ENCODE results near the gene ZNF276.
"Not testable (repeated sequence)": the region's sequence is repeated elsewhere in the genome, so short reads cannot be mapped to it uniquely, and the experiment has no call there.

Gene ZNF276

GRCh38 chr16:89720813-89721545 is at the start of gene ZNF276, which contains the start of gene VPS9D1:
ZNF276 (plus strand) TSS chr16:89721537; CDS start chr16:89721641, 104 bp downstream.
VPS9D1 (minus strand) TSS chr16:89720898; CDS start chr16:89720861, 37 bp downstream.
- peak; percentile 74 to 91 for DNase-seq (ENCODE audit: low spot score in 2 of 2)
- Mint-ChIP-seq H3K4me3 (peak within 1 kb of the TSS; percentile 90), H3K27ac (peak within 1 kb of the TSS; percentile 78), H3K9me3 (no peaks in the 10 kb centered on the region), H3K4me1 (peaks cover 55% of the 10 kb centered on the region), H3K36me3 (peaks cover 58% of the 10 kb centered on the region)
- peak; percentile 67 for ATAC-seq

DNA sequence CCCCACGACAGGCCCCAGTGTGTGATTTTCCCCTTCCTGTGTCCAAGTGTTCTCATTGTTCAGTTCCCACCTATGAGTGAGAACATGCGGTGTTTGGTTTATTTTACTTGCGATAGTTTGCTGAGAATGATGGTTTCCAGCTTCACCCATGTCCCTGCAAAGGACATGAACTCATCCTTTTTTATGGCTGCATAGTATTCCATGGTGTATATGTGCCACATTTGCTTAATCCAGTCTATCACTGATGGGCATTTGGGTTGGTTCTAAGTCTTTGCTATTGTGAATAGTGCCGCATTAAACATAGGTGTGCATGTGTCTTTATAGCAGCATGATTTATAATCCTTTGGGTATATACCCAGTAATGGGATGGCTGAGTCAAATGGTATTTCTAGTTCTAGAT is 49.8 kb upstream of the ZNF276 start:
- H3K36me3 Mint-ChIP-seq; DNase-seq (ENCODE audit: low spot score in 2 of 2); H3K4me3 Mint-ChIP-seq; ATAC-seq; H3K4me1 Mint-ChIP-seq; H3K9me3 Mint-ChIP-seq; H3K27ac Mint-ChIP-seq: not testable (repeated sequence)

DNA sequence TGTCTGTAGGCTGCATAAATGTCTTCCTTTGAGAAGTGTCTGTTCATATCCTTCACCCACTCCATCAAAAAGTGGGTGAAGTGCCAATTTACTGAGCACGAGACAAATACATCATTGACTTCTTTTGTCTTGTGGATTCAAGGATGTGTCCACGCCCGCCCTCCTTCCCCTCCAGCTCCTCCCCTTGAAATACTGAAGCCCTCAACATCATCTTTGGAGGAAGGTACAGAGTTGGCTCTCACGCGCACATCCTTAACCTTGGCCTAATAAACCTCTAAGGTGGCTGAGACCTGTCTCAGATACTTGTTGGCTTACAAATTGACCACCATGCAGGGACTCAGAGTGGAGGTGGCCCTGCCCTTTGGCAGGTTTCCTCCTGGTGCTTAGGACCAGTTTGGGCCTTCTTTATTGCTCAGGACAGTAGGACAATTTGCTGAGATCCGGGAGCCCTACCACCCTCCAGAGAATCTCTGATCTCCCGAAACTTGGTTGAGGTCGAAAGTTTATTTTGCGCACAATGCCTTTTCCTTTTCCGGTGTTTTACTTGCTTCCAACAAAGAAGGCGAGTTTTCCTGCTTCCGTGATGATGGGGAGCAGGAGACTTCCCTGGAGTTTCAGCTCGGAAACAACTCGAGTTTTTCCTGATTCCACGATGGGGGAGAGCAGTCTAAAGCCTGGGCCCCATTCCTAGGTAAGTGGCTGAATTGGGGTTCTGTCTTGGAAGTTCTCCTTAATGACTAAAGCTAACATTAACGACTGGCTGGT is 49.0 kb upstream of the ZNF276 start:
- H3K4me1 Mint-ChIP-seq, result no peaks in the 10 kb centered on the region
- H3K36me3 Mint-ChIP-seq, result no peaks in the 10 kb centered on the region
- DNase-seq (ENCODE audit: low spot score in 2 of 2), result no peak
- H3K27ac Mint-ChIP-seq, result no peak overlapping the region
- H3K9me3 Mint-ChIP-seq, result no peaks in the 10 kb centered on the region
- ATAC-seq, result no peak
- no peak overlapping the region for H3K4me3 Mint-ChIP-seq

DNA sequence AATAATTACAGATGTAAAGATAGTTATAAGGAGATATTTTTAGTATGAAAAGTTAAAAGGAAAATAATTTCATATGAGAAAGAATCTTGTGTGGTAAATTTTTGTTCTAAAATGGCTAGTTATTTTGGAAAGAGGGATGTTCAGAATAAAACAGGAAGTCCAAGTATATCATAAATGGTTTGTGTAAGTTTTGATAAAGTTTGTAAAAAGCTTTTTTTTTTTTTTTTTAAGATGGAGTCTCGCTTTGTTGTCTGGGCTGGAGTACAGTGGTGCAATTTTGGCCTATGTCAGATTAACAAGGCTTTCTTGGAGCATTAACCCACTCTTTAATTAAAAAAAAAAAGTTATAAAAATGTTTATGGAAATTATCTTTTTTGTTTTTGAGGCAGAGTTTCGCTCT is 43.1 kb upstream of the ZNF276 start:
- no peak for DNase-seq (ENCODE audit: low spot score in 2 of 2)
- ATAC-seq, result no peak
- Mint-ChIP-seq H3K9me3 (no peaks in the 10 kb centered on the region), H3K36me3 (no peaks in the 10 kb centered on the region), H3K4me3 (no peak overlapping the region), H3K27ac (no peak overlapping the region), H3K4me1 (no peaks in the 10 kb centered on the region)

- no peak for ATAC-seq
- H3K9me3 Mint-ChIP-seq, result no peaks in the 10 kb centered on the region
- no peak overlapping the region for H3K27ac Mint-ChIP-seq
- peak overlapping the region; percentile 83 for H3K4me3 Mint-ChIP-seq
- DNase-seq (ENCODE audit: low spot score in 2 of 2), result no peak
- peaks cover 26% of the 10 kb centered on the region for H3K4me1 Mint-ChIP-seq
- peaks cover 31% of the 10 kb centered on the region for H3K36me3 Mint-ChIP-seq
Observed at GRCh38 chr16:89685916-89686315, 35.4 kb upstream of the ZNF276 start.

GRCh38 chr16:89686520-89687091 is 34.7 kb upstream of the ZNF276 start, which contains the start of gene CDK10:
CDK10 (plus strand) TSS chr16:89686689; CDS start chr16:89686711, 22 bp downstream.
- ATAC-seq (peak; percentile 90), DNase-seq (ENCODE audit: low spot score in 2 of 2) (peak; percentile 98 to 99)
- Mint-ChIP-seq H3K27ac (peak within 1 kb of the TSS; percentile 85), H3K4me1 (peaks cover 26% of the 10 kb centered on the region), H3K9me3 (no peaks in the 10 kb centered on the region), H3K4me3 (peak within 1 kb of the TSS; percentile 83), H3K36me3 (peaks cover 37% of the 10 kb centered on the region)

DNA sequence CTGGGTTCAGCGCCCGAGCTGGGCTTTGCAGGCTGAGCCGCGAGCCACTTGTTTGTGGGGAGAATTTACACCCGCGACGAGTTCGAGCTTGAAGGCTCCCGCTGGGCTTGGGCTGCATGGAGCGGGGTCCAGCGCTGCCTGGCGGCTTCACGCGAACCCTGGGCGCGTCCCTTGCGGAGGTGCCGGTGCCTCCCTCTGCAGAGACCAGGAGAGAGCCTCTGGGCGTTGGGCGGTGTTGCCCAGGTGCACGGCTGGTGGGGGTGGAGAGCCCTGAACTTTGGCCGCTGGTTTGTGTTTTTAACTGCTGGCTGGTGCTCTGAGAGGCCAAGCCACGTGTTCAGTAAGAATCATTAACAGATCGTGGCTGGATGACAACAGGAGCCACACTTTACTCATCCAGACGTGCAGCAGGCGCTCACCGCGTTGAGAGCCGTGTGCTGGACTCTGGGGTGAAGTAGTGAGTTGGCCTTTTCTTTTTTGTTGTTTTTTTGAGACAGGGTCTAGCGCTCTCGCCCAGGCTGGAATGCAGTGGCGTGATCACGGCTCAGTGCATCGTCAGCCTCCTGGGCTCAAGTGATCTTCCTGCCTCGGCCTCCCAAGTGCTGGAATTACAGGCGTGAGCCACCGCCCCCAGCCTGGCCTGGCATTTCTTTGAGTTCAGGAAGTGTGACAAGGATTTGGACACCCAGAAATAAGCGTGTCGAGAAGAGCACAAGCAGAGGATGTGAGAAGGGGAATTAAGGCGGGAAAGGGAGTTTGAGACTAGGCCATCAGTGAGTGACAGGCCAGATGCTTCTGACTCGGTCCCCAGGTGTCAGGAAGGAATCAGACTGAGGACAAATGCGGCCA is 34.0 kb upstream of the ZNF276 start:
- DNase-seq (ENCODE audit: low spot score in 2 of 2) (no peak), ATAC-seq (peak; percentile 48)
- H3K4me3 Mint-ChIP-seq, result peak overlapping the region; percentile 83
- H3K4me1 Mint-ChIP-seq, result peaks cover 26% of the 10 kb centered on the region
- H3K27ac Mint-ChIP-seq, result peak overlapping the region; percentile 85
- no peaks in the 10 kb centered on the region for H3K9me3 Mint-ChIP-seq
- peaks cover 45% of the 10 kb centered on the region for H3K36me3 Mint-ChIP-seq

- ATAC-seq (no peak), DNase-seq (ENCODE audit: low spot score in 2 of 2) (no peak)
- Mint-ChIP-seq H3K27ac (no peak overlapping the region), H3K9me3 (no peaks in the 10 kb centered on the region), H3K4me1 (peaks cover 29% of the 10 kb centered on the region), H3K4me3 (peak overlapping the region; percentile 83), H3K36me3 (peaks cover 54% of the 10 kb centered on the region)
Observed at GRCh38 chr16:89688395-89688794, 32.9 kb upstream of the ZNF276 start.

GRCh38 chr16:89689142-89689541 is 32.2 kb upstream of the ZNF276 start:
- Mint-ChIP-seq H3K9me3 (no peaks in the 10 kb centered on the region), H3K27ac (no peak overlapping the region), H3K36me3 (peaks cover 61% of the 10 kb centered on the region), H3K4me1 (peaks cover 34% of the 10 kb centered on the region), H3K4me3 (no peak overlapping the region)
- no peak for ATAC-seq
- no peak for DNase-seq (ENCODE audit: low spot score in 2 of 2)

GRCh38 chr16:89689621-89690020 is 31.7 kb upstream of the ZNF276 start:
- H3K4me1 Mint-ChIP-seq, result peaks cover 34% of the 10 kb centered on the region
- not testable (repeated sequence) for H3K4me3 Mint-ChIP-seq; H3K27ac Mint-ChIP-seq; H3K9me3 Mint-ChIP-seq; DNase-seq (ENCODE audit: low spot score in 2 of 2); ATAC-seq
- H3K36me3 Mint-ChIP-seq, result peaks cover 61% of the 10 kb centered on the region

DNA sequence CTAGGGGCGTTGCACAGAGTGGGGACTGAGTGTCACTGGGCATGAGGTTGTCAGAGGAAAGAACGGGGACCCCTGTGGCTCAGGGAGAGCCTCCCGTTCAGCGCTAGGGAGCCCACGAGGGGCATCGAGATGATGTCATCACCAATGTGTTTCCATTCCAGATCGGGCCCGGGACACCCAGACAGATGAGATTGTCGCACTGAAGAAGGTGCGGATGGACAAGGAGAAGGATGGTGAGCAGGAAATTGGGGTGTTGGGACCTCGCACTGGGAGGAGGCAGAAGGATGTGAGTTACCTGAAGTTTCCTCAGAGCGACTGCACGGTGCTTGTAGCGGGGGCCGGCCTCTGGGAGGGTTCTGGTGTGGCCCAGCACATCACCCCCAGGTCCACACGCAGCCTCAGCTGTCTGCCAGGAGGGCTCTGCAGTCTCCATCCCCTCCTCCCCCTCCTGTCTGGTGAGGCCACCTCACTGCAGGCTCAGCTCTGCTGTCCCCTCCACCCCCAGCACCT is 30.9 kb upstream of the ZNF276 start:
- Mint-ChIP-seq H3K4me1 (peaks cover 37% of the 10 kb centered on the region), H3K4me3 (no peak overlapping the region), H3K9me3 (no peaks in the 10 kb centered on the region), H3K36me3 (peaks cover 69% of the 10 kb centered on the region), H3K27ac (no peak overlapping the region)
- ATAC-seq (no peak), DNase-seq (ENCODE audit: low spot score in 2 of 2) (no peak)

DNA sequence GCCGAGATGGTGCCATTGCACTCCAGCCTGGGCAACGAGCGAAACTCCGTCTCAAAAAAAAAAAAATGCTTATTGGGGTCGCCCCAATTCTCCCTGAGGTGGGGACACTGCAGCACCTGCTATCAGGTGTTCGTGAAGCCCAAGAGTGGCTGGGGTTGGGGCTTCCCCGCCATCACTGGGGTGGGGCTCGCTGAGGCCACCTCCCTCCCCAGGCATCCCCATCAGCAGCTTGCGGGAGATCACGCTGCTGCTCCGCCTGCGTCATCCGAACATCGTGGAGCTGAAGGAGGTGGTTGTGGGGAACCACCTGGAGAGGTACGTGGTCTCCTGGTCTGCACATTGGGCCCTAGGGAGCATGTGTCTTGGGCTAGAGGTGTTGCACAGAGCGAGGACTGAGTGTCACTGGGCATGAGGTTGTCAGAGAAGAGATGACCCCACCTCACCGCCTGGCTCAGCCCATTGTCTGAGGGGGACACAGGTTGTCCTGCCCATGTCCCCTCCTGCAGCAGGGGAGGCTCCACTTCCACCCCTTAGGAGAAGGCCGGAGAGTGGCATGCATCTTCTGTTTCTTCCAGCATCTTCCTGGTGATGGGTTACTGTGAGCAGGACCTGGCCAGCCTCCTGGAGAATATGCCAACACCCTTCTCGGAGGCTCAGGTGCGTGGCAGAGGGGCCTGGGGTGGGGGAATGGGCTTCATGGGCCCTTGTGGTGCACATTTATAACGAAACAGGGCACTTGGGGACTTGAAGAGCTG is 29.9 kb upstream of the ZNF276 start:
- no peak for DNase-seq (ENCODE audit: low spot score in 2 of 2)
- no peak for ATAC-seq
- H3K4me1 Mint-ChIP-seq, result peaks cover 43% of the 10 kb centered on the region
- H3K9me3 Mint-ChIP-seq, result no peaks in the 10 kb centered on the region
- no peak overlapping the region for H3K27ac Mint-ChIP-seq
- H3K4me3 Mint-ChIP-seq, result no peak overlapping the region
- peaks cover 67% of the 10 kb centered on the region for H3K36me3 Mint-ChIP-seq

DNA sequence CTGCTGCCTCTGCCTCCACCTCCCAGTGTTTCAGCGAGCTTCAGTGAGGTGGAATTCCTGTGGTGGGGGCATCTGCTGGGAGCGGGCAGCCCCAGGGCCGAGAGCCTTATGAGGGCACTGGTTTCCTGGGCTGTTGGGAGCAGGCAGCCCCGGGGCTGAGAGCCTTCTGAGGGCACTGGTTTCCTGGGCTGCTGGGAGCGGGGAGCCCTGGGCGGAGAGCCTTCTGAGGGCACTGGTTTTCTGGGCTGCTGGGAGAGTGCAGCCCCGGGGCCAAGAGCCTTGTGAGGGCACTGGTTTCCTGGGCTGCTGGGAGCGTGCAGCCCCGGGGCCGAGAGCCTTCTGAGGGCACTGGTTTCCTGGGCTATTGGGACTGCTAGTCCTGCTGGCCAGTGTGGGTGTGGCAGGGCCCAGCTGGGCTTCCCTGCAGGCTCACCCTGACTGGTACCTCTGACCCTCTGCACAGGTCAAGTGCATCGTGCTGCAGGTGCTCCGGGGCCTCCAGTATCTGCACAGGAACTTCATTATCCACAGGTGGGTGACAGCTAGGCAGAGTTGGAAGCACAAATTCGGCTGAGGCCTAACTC is 29.3 kb upstream of the ZNF276 start:
- H3K9me3 Mint-ChIP-seq, result no peaks in the 10 kb centered on the region
- peaks cover 46% of the 10 kb centered on the region for H3K4me1 Mint-ChIP-seq
- peaks cover 63% of the 10 kb centered on the region for H3K36me3 Mint-ChIP-seq
- ATAC-seq (no peak), DNase-seq (ENCODE audit: low spot score in 2 of 2) (no peak)
- no peak overlapping the region for H3K4me3 Mint-ChIP-seq
- H3K27ac Mint-ChIP-seq, result no peak overlapping the region

DNA sequence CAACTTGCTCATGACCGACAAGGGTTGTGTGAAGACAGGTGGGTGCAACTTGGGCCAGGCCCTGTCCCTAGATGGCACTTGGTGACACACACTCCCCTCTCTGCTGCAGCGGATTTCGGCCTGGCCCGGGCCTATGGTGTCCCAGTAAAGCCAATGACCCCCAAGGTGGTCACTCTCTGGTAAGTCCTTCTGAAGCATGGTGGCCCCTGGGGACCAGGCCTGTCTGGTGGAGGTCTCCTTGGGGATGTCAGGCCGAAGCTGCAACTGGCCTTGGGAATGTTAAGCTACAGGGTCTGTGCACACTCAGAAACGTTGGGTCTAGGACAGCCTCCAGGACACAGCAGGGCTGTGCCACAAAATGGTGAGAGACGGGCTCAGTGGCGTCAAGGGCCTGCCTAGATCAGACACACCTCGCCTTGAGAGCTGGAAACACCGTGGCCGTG is 28.0 kb upstream of the ZNF276 start:
- no peak overlapping the region for H3K27ac Mint-ChIP-seq
- H3K9me3 Mint-ChIP-seq, result no peaks in the 10 kb centered on the region
- peaks cover 35% of the 10 kb centered on the region for H3K4me1 Mint-ChIP-seq
- no peak for ATAC-seq
- peaks cover 53% of the 10 kb centered on the region for H3K36me3 Mint-ChIP-seq
- DNase-seq (ENCODE audit: low spot score in 2 of 2), result no peak
- H3K4me3 Mint-ChIP-seq, result no peak overlapping the region

Data from stimulated activated effector memory CD8-positive, alpha-beta T cell treated with anti-CD3 and anti-CD28 coated beads, Interleukin-12 subunit alpha, Interleukin-12 subunit beta, amount 100 ng/mL, for 72 hours (primary cell).